ENCODE results near the gene CLEC4M.

Gene CLEC4M

GRCh38 chr19:7762719-7763293, at the start of gene CLEC4M:
CLEC4M (plus strand) TSS chr19:7763243; CDS start chr19:7763267, 24 bp downstream.
- DNase-seq (ENCODE audit: low spot score), result no peak

GRCh38 chr19:7715671-7716070, 47.4 kb upstream of the CLEC4M start:
- DNase-seq (ENCODE audit: low spot score), result no peak

- no peak for DNase-seq (ENCODE audit: low spot score)
Measured at GRCh38 chr19:7716762-7717161, 46.3 kb upstream of the CLEC4M start.

GRCh38 chr19:7718668-7719067, 44.4 kb upstream of the CLEC4M start:
- no peak for DNase-seq (ENCODE audit: low spot score)

- no peak for DNase-seq (ENCODE audit: low spot score)
Measured at GRCh38 chr19:7720351-7720750, 42.7 kb upstream of the CLEC4M start.

- DNase-seq (ENCODE audit: low spot score), result no peak
Measured at GRCh38 chr19:7722231-7722651, 40.8 kb upstream of the CLEC4M start.

GRCh38 chr19:7725791-7726190, 37.3 kb upstream of the CLEC4M start:
- DNase-seq (ENCODE audit: low spot score), result no peak

- DNase-seq (ENCODE audit: low spot score), result no peak
Measured at GRCh38 chr19:7729211-7729610, 33.8 kb upstream of the CLEC4M start.

GRCh38 chr19:7729831-7730285, 33.2 kb upstream of the CLEC4M start:
- DNase-seq (ENCODE audit: low spot score), result no peak

GRCh38 chr19:7730286-7731217, 32.5 kb upstream of the CLEC4M start:
- DNase-seq (ENCODE audit: low spot score), result no peak

- DNase-seq (ENCODE audit: low spot score), result no peak
Measured at GRCh38 chr19:7731218-7731595, 31.8 kb upstream of the CLEC4M start.

- no peak for DNase-seq (ENCODE audit: low spot score)
Measured at GRCh38 chr19:7731615-7732014, 31.4 kb upstream of the CLEC4M start.

- no peak for DNase-seq (ENCODE audit: low spot score)
Measured at GRCh38 chr19:7732045-7732444, 31.0 kb upstream of the CLEC4M start, which contains the start of gene CLEC4G. CLEC4G (minus strand) TSS chr19:7732110; CDS start chr19:7732102, 8 bp downstream.

GRCh38 chr19:7733376-7733775, 29.7 kb upstream of the CLEC4M start:
- DNase-seq (ENCODE audit: low spot score), result no peak

- DNase-seq (ENCODE audit: low spot score), result peak; percentile 42
Measured at GRCh38 chr19:7734220-7735203, 28.5 kb upstream of the CLEC4M start.

- DNase-seq (ENCODE audit: low spot score), result no peak
Measured at GRCh38 chr19:7736148-7736547, 26.9 kb upstream of the CLEC4M start.

- no peak for DNase-seq (ENCODE audit: low spot score)
Measured at GRCh38 chr19:7737215-7737614, 25.8 kb upstream of the CLEC4M start.

- DNase-seq (ENCODE audit: low spot score), result no peak
Measured at GRCh38 chr19:7738023-7738422, 25.0 kb upstream of the CLEC4M start.

- no peak for DNase-seq (ENCODE audit: low spot score)
Measured at GRCh38 chr19:7739211-7739755, 23.8 kb upstream of the CLEC4M start.

GRCh38 chr19:7739801-7740681, 23.0 kb upstream of the CLEC4M start:
- no peak for DNase-seq (ENCODE audit: low spot score)

GRCh38 chr19:7740682-7741054, 22.4 kb upstream of the CLEC4M start:
- no peak for DNase-seq (ENCODE audit: low spot score)
